PC-3 (cell line): ENCODE results near the gene DRGX. TPM values are rescaled to one million over a fixed set of nuclear protein-coding genes. Genes with fewer than 3 reads are reported as not detected.

ENCODE experiments used
- ATAC-seq: fragments of 200-7000 bp; cut with Tn5 transposase; 2 replicates; pipeline ENCODE4 v1.9.1; 2020; ENCODE audit warnings: mild to moderate bottlenecking, moderate library complexity
- BruUV-seq: library from RNA; stranded (reverse); fragments of 400-500 nt; replicated peaks from 2 replicates; lab custom pipeline; 2021; lab: Mats Ljungman, UMichigan
- CTCF ChIA-PET: fragments of 300-600 bp; sonication (Branson Sonifier 250); formaldehyde crosslinking; loops from one replicate; lab custom pipeline; 2022; ENCODE audit warnings: antibody characterized with exemption; lab: Charles Lee
- POLR2A ChIA-PET: fragments of 300-600 bp; sonication (Branson Sonifier 250); formaldehyde crosslinking; loops from one replicate; lab custom pipeline; 2022; ENCODE audit warnings: antibody characterized with exemption; ENCODE audit not compliant: unreplicated experiment; lab: Charles Lee
- DNase-seq: peaks from one replicate; pipeline ENCODE4 v3.0.0-alpha.2; 2015
- H2AFZ ChIP-seq: fragments of 300-600 bp; sonication (generic); 2 replicates; pipeline ENCODE4 v1.6.0; 2016; ENCODE audit warnings: antibody characterized with exemption, low read length
- H3F3A ChIP-seq: fragments of 300-600 bp; sonication (generic); one replicate; pipeline ENCODE4 v1.6.0; 2017; ENCODE audit warnings: antibody characterized with exemption, low read length, control low read depth, mild to moderate bottlenecking; ENCODE audit not compliant: unreplicated experiment
- H3K27ac ChIP-seq: fragments of 300-600 bp; sonication (generic); 2 replicates; pipeline ENCODE4 v1.5.1; 2016; ENCODE audit warnings: mild to moderate bottlenecking, low read length
- H3K27me3 ChIP-seq: fragments of 300-600 bp; sonication (generic); 2 replicates; pipeline ENCODE4 v1.6.1; 2016; ENCODE audit warnings: low read length, mixed read lengths
- H3K36me3 ChIP-seq: fragments of 300-600 bp; sonication (generic); 2 replicates; pipeline ENCODE4 v1.6.1; 2016; ENCODE audit warnings: low read depth, mixed run types, low read length, mixed read lengths
- H3K4me1 ChIP-seq: fragments of 300-600 bp; sonication (generic); 2 replicates; pipeline ENCODE4 v1.5.1; 2016; ENCODE audit warnings: low read length; ENCODE audit not compliant: insufficient read depth
- H3K4me2 ChIP-seq: fragments of 300-600 bp; sonication (generic); 2 replicates; pipeline ENCODE4 v1.6.0; 2016; ENCODE audit warnings: low read length
- H3K4me3 ChIP-seq: fragments of 300-600 bp; sonication (generic); 2 replicates; pipeline ENCODE4 v1.5.1; 2016; ENCODE audit warnings: mild to moderate bottlenecking, low read length, mixed read lengths
- H3K79me2 ChIP-seq: fragments of 300-600 bp; sonication (generic); 2 replicates; pipeline ENCODE4 v1.6.1; 2017; ENCODE audit warnings: low read length, mixed read lengths
- H3K9ac ChIP-seq: fragments of 300-600 bp; sonication (generic); 2 replicates; pipeline ENCODE4 v1.6.0; 2016; ENCODE audit warnings: mild to moderate bottlenecking, low read length
- H3K9me2 ChIP-seq: fragments of 300-600 bp; sonication (generic); replicated peaks from 2 replicates; pipeline ENCODE4 v1.6.1; 2016; ENCODE audit warnings: mixed run types, low read length, mixed read lengths
- H3K9me3 ChIP-seq: fragments of 300-600 bp; sonication (generic); 2 replicates; pipeline ENCODE4 v1.6.1; 2016; ENCODE audit warnings: low read length, mixed read lengths
- H4K20me1 ChIP-seq: fragments of 300-600 bp; sonication (generic); 2 replicates; pipeline ENCODE4 v1.6.1; 2016; ENCODE audit warnings: low read length, mixed read lengths
- EZH2 ChIP-seq: fragments of 300-600 bp; sonication (generic); IDR thresholded peaks from one replicate; pipeline ENCODE4 v1.6.1; 2017; ENCODE audit warnings: antibody characterized with exemption, mild to moderate bottlenecking, low read length; ENCODE audit not compliant: unreplicated experiment
- EZH2phosphoT487 ChIP-seq: fragments of 300-600 bp; sonication (generic); IDR thresholded peaks from 2 replicates; pipeline ENCODE4 v1.6.1; 2018; ENCODE audit warnings: mild to moderate bottlenecking, antibody characterized with exemption, low read length, borderline replicate concordance
- intact Hi-C: fragments of 100-400 bp; cut with micrococcal nuclease; formaldehyde crosslinking; loops from 2 replicates; pipeline ENCODE4 v1.9.0; 2023
- total RNA-seq: library from RNA; depleted of rRNA; stranded (reverse); fragments of >200 nt; gene quantifications from 2 replicates; pipeline ENCODE4 v1.2.3, GENCODE V29; 2014
- TF ChIP-seq, protein P1 (sequence below): fragments of 300-600 bp; sonication (generic); conservative IDR thresholded peaks from 2 replicates; pipeline ENCODE4 v1.5.1; 2017; ENCODE audit warnings: antibody characterized with exemption, low read depth, mild to moderate bottlenecking, low read length

Gene DRGX
- total RNA-seq, 1 experiment from 2014 or later, result 0.33 TPM

DNA sequence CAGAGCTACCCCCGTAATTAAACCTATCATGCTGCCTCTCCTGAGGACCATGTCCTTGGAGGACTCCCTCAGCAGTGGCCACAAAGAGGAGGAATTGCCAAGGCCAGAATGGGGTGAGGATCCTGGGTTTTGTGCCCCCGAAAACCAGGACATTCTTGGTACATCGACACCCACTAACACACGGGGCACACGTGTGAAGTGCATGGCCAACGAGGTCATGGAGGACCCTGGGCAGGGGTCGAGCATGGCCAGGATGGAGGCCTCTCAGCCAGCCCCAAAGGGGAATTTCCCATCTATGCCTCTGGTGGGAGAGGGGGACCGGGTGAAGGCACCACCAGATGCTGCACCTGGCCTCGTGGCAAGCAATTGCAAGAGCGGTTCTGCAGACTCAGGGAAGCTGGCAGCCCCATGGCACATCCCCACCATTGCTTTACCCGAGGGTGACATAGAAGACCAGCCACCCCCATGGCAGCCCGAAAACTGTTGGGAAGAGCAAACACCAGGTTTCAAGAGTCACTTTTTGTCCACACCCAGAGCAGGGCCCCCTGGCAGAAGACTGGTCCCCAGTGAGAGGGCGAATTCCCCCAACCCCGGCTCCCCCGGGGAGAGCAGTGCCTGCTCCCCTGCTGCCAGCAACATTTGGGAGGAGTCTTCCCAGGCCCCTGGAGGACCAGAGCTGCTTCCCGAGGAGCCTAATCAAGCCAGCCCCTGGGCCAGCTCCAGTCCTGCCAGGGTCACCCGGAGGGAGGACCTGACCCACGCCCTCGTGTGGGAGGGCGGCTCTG is 70.6 kb downstream of the DRGX start:
- DNase-seq (no peak), ATAC-seq (no peak)
- no peak overlapping the region for H2AFZ ChIP-seq
- intact Hi-C loops, result loop anchor here (10.0 kb wide), 1 partner anchor 961 kb away; no protein-coding TSS in a partner anchor
- H3K27ac ChIP-seq, result no peak overlapping the region
- no peak overlapping the region for H3K4me3 ChIP-seq
- H3K9me3 ChIP-seq, result no peaks in the 10 kb centered on the region
- H3K79me2 ChIP-seq, result no peaks in the 10 kb centered on the region
- ChIA-PET CTCF (interaction anchor here (0.7 kb wide), 1 partner anchor 82 kb away, joined by 7 read pairs; no protein-coding TSS in a partner anchor), POLR2A (no interaction called here)
- TF ChIP-seq EZH2, result no peak
- TF ChIP-seq, protein P1, sequence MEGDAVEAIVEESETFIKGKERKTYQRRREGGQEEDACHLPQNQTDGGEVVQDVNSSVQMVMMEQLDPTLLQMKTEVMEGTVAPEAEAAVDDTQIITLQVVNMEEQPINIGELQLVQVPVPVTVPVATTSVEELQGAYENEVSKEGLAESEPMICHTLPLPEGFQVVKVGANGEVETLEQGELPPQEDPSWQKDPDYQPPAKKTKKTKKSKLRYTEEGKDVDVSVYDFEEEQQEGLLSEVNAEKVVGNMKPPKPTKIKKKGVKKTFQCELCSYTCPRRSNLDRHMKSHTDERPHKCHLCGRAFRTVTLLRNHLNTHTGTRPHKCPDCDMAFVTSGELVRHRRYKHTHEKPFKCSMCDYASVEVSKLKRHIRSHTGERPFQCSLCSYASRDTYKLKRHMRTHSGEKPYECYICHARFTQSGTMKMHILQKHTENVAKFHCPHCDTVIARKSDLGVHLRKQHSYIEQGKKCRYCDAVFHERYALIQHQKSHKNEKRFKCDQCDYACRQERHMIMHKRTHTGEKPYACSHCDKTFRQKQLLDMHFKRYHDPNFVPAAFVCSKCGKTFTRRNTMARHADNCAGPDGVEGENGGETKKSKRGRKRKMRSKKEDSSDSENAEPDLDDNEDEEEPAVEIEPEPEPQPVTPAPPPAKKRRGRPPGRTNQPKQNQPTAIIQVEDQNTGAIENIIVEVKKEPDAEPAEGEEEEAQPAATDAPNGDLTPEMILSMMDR, result no peak
- no peak for TF ChIP-seq EZH2phosphoT487
- H3K4me1 ChIP-seq, result no peaks in the 10 kb centered on the region
- H3K9me2 ChIP-seq, result no peaks in the 10 kb centered on the region
- no peaks in the 10 kb centered on the region for H4K20me1 ChIP-seq
- H3K27me3 ChIP-seq, result peaks cover 98% of the 10 kb centered on the region
- H3K36me3 ChIP-seq, result no peaks in the 10 kb centered on the region
- no TSS peak for BruUV-seq
- H3K9ac ChIP-seq, result no peak overlapping the region
- H3F3A ChIP-seq, result no peaks in the 10 kb centered on the region
- H3K4me2 ChIP-seq, result no peak overlapping the region

DNA sequence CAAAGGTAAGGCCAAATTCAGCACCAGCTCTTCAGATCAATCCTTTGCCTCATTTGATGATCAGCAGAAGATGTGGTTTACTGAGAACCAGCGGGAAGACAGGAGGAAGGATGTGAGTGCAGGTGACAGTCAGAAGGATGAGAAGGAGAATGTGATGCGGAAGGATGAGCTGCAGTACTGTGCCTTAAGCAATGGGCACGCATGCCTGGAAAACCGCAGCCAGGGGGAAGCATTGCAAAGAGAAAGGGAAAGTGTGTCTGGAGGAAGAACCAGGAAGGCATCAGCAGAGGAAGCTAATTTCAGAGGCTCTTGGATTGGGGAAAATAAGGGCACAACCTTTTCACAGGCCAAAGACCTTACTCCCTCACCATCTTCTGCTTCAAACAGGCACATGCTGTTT is 71.2 kb downstream of the DRGX start:
- Histone ChIP-seq H3K27me3 (peaks cover 95% of the 10 kb centered on the region), H3K4me1 (no peaks in the 10 kb centered on the region), H3K79me2 (no peaks in the 10 kb centered on the region), H3F3A (no peaks in the 10 kb centered on the region), H3K9me2 (no peaks in the 10 kb centered on the region), H3K36me3 (no peaks in the 10 kb centered on the region), H4K20me1 (no peaks in the 10 kb centered on the region), H3K4me2 (no peak overlapping the region), H2AFZ (no peak overlapping the region), H3K9ac (no peak overlapping the region), H3K9me3 (no peaks in the 10 kb centered on the region), H3K27ac (no peak overlapping the region), H3K4me3 (no peak overlapping the region)
- intact Hi-C loops, result loop anchor here (10.0 kb wide), 1 partner anchor 960 kb away; no protein-coding TSS in a partner anchor
- BruUV-seq, result no TSS peak
- TF ChIP-seq EZH2, result no peak
- TF ChIP-seq EZH2phosphoT487, result no peak
- TF ChIP-seq, protein P1, result peak; percentile 62
- CTCF ChIA-PET, result interaction anchor here (0.7 kb wide), 1 partner anchor 83 kb away, joined by 7 read pairs; no protein-coding TSS in a partner anchor
- peak; percentile 57 for DNase-seq
- POLR2A ChIA-PET, result no interaction called here
- peak; percentile 40; the same call in 1 of the 2 replicates for ATAC-seq

DNA sequence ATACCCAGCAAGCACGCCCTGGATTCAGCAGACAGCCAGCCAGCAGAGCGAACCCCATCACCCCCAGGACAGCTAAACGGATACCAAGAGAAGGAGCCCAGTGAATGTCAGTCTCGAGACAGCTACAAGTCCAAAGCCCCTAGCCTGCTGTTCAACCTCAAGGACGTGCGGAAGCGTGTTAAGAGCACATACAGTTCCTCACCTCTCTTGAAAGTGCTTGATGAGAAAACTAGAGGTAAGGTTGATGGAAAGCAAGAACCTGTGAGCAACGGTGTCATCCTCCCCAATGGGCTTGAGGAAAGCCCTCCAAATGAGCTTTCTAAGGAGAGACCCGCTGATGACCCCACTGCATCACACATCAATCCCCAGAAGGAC is 72.0 kb downstream of the DRGX start:
- no TSS peak for BruUV-seq
- Histone ChIP-seq H3K9me2 (no peaks in the 10 kb centered on the region), H3F3A (no peaks in the 10 kb centered on the region), H4K20me1 (no peaks in the 10 kb centered on the region), H3K27ac (no peak overlapping the region), H3K79me2 (no peaks in the 10 kb centered on the region), H3K4me1 (no peaks in the 10 kb centered on the region), H3K36me3 (no peaks in the 10 kb centered on the region), H3K27me3 (peaks cover 86% of the 10 kb centered on the region), H2AFZ (no peak overlapping the region), H3K4me3 (no peak overlapping the region), H3K9me3 (no peaks in the 10 kb centered on the region), H3K4me2 (no peak overlapping the region), H3K9ac (no peak overlapping the region)
- DNase-seq (no peak), ATAC-seq (no peak)
- POLR2A ChIA-PET, result no interaction called here
- TF ChIP-seq, protein P1, result no peak
- intact Hi-C loops, result loop anchor here (10.0 kb wide), 1 partner anchor 959 kb away; no protein-coding TSS in a partner anchor
- CTCF ChIA-PET, result interaction anchor here (0.7 kb wide), 1 partner anchor 84 kb away, joined by 3 read pairs; no protein-coding TSS in a partner anchor
